ENCODE results near the gene CD5L. TPM values are rescaled to one million over a fixed set of nuclear protein-coding genes. Genes with fewer than 3 reads are reported as not detected.

The CD5L gene
- under 1 TPM in 2 of 5 donors, not detected in 3; 0.08 to 0.56 TPM for polyA plus RNA-seq (ENCODE audit: insufficient read depth in 1 of 5, insufficient read length in 5 of 5, low replicate concordance in 1 of 5)
- long read RNA-seq, donor 1, result 0 reads
- long read RNA-seq, donor 2, result 0 reads
- long read RNA-seq, donor 3, result 0 reads
- long read RNA-seq, donor 4, result 0 reads
- long read RNA-seq, donor 5, result 0 reads
- long read RNA-seq, donor 6, result 0 reads
- long read RNA-seq, donor 7, result 0 reads
- long read RNA-seq, donor 8, result 0 reads

GRCh38 chr1:157841708-157842107, at the start of gene CD5L:
Gene CD5L, minus strand, starts transcription at chr1:157841808. Its CDS starts 107 bp downstream, at chr1:157841701.
- no peak for DNase-seq

- DNase-seq, result no peak
Measured at GRCh38 chr1:157882580-157882979, 41.0 kb upstream of the CD5L start.

- DNase-seq, result no peak
Measured at GRCh38 chr1:157880621-157881020, 39.0 kb upstream of the CD5L start.

- peak; percentile 1 to 6 for DNase-seq
Measured at GRCh38 chr1:157878059-157878458, 36.5 kb upstream of the CD5L start.

- no peak for DNase-seq
Measured at GRCh38 chr1:157870490-157870889, 28.9 kb upstream of the CD5L start.

- DNase-seq, result no peak
Measured at GRCh38 chr1:157868654-157869053, 27.0 kb upstream of the CD5L start.

- no peak for DNase-seq
Measured at GRCh38 chr1:157862114-157863070, 20.8 kb upstream of the CD5L start.

GRCh38 chr1:157856538-157856937, 14.9 kb upstream of the CD5L start:
- no peak for DNase-seq

GRCh38 chr1:157852476-157852875, 10.9 kb upstream of the CD5L start:
- no peak for DNase-seq

- DNase-seq, result no peak
Measured at GRCh38 chr1:157849229-157849875, 7.7 kb upstream of the CD5L start.

- no peak for DNase-seq
Measured at GRCh38 chr1:157844089-157844830, 2.7 kb upstream of the CD5L start.

GRCh38 chr1:157842939-157843338, 1.3 kb upstream of the CD5L start:
- DNase-seq, result no peak

GRCh38 chr1:157838966-157839365, 2.6 kb downstream of the CD5L start:
- DNase-seq, result no peak

GRCh38 chr1:157834430-157834829, 7.2 kb downstream of the CD5L start:
- no peak for DNase-seq

- no peak for DNase-seq
Measured at GRCh38 chr1:157833145-157833544, 8.5 kb downstream of the CD5L start.

GRCh38 chr1:157831968-157832626, 9.5 kb downstream of the CD5L start:
- no peak for DNase-seq

- DNase-seq, result no peak
Measured at GRCh38 chr1:157830887-157831286, 10.7 kb downstream of the CD5L start.

GRCh38 chr1:157829711-157830110, 11.9 kb downstream of the CD5L start:
- DNase-seq, result no peak

- DNase-seq, result no peak
Measured at GRCh38 chr1:157829210-157829609, 12.4 kb downstream of the CD5L start.

- no peak for DNase-seq
Measured at GRCh38 chr1:157820299-157820698, 21.3 kb downstream of the CD5L start.

GRCh38 chr1:157819896-157820295, 21.7 kb downstream of the CD5L start, which contains the start of gene FCRL1:
Gene FCRL1, minus strand, starts transcription at chr1:157820120. Its CDS starts 83 bp downstream, at chr1:157820037.
- no peak for DNase-seq
